KMS-11 (cell line): Measurements from ENCODE around the gene BASP1.

ENCODE experiments used
- H2AFZ ChIP-seq: fragments of 200-600 bp; sonication (generic); 2 replicates; pipeline ENCODE4 v1.6.1; 2016; ENCODE audit warnings: antibody characterized with exemption, mixed run types, low read depth
- H3K27ac ChIP-seq: fragments of 200-600 bp; sonication (generic); 2 replicates; pipeline ENCODE4 v1.6.1; 2016; ENCODE audit warnings: mild to moderate bottlenecking, mixed run types
- H3K27me3 ChIP-seq: fragments of 200-600 bp; sonication (generic); 2 replicates; pipeline ENCODE4 v1.6.1; 2017; ENCODE audit warnings: mild to moderate bottlenecking, low read depth, mixed run types, moderate library complexity; ENCODE audit not compliant: insufficient read depth
- H3K36me3 ChIP-seq: fragments of 200-600 bp; sonication (generic); 2 replicates; pipeline ENCODE4 v1.6.1; 2017; ENCODE audit warnings: mild to moderate bottlenecking, mixed run types; ENCODE audit not compliant: insufficient read depth
- H3K4me1 ChIP-seq: fragments of 200-600 bp; sonication (generic); 2 replicates; pipeline ENCODE4 v1.6.1; 2016; ENCODE audit warnings: mild to moderate bottlenecking, low read depth, mixed run types; ENCODE audit not compliant: poor library complexity, severe bottlenecking
- H3K4me2 ChIP-seq: fragments of 200-600 bp; sonication (generic); 2 replicates; pipeline ENCODE4 v1.7.0; 2016; ENCODE audit warnings: mild to moderate bottlenecking, mixed run types
- H3K4me3 ChIP-seq: fragments of 200-600 bp; sonication (generic); IDR thresholded peaks from 2 replicates; pipeline ENCODE4 v1.6.1; 2017; ENCODE audit warnings: low read depth, low read length, mixed read lengths; ENCODE audit not compliant: insufficient read depth
- H3K79me2 ChIP-seq: fragments of 200-600 bp; sonication (generic); 2 replicates; pipeline ENCODE4 v1.6.1; 2016; ENCODE audit warnings: low read depth, mixed run types; ENCODE audit not compliant: insufficient read depth
- H3K9ac ChIP-seq: fragments of 200-600 bp; sonication (generic); 2 replicates; pipeline ENCODE4 v1.6.1; 2016; ENCODE audit warnings: mild to moderate bottlenecking, mixed run types
- H4K20me1 ChIP-seq: fragments of 200-600 bp; sonication (generic); 2 replicates; pipeline ENCODE4 v1.6.1; 2016; ENCODE audit warnings: mild to moderate bottlenecking, mixed run types; ENCODE audit not compliant: insufficient read depth
- CTCF ChIP-seq: fragments of 200-600 bp; sonication (generic); conservative IDR thresholded peaks from 2 replicates; pipeline ENCODE4 v1.6.1; 2017; ENCODE audit warnings: low read depth, mild to moderate bottlenecking, antibody characterized with exemption, low read length, moderate library complexity, mixed read lengths

BASP1 gene

GRCh38 chr5:17269201-17269600 is 51.8 kb downstream of the BASP1 start:
- H3K36me3 ChIP-seq = no peaks in the 10 kb centered on the region
- no peak overlapping the region for H3K4me3 ChIP-seq
- H3K79me2 ChIP-seq = no peaks in the 10 kb centered on the region; the same call in 1 of the 2 replicates
- H3K4me2 ChIP-seq = no peak overlapping the region
- no peaks in the 10 kb centered on the region for H3K27me3 ChIP-seq
- H3K4me1 ChIP-seq = no peaks in the 10 kb centered on the region
- TF ChIP-seq CTCF = no peak
- no peaks in the 10 kb centered on the region for H4K20me1 ChIP-seq
- no peak overlapping the region for H3K27ac ChIP-seq
- no peak overlapping the region for H3K9ac ChIP-seq
- no peak overlapping the region for H2AFZ ChIP-seq

- H2AFZ ChIP-seq = no peak overlapping the region
- no peaks in the 10 kb centered on the region for H3K4me1 ChIP-seq
- H3K4me2 ChIP-seq = no peak overlapping the region
- H3K4me3 ChIP-seq = no peak overlapping the region
- TF ChIP-seq CTCF = no peak
- no peaks in the 10 kb centered on the region for H3K27me3 ChIP-seq
- no peaks in the 10 kb centered on the region for H4K20me1 ChIP-seq
- H3K9ac ChIP-seq = no peak overlapping the region
- H3K36me3 ChIP-seq = no peaks in the 10 kb centered on the region
- no peaks in the 10 kb centered on the region; the same call in 1 of the 2 replicates for H3K79me2 ChIP-seq
- no peak overlapping the region for H3K27ac ChIP-seq
Observed at GRCh38 chr5:17272111-17272510, 54.7 kb downstream of the BASP1 start.

- Histone ChIP-seq H3K27ac (no peak overlapping the region), H3K36me3 (no peaks in the 10 kb centered on the region), H2AFZ (no peak overlapping the region), H3K4me1 (no peaks in the 10 kb centered on the region), H3K4me2 (no peak overlapping the region), H3K79me2 (no peaks in the 10 kb centered on the region; the same call in 1 of the 2 replicates), H4K20me1 (no peaks in the 10 kb centered on the region), H3K27me3 (no peaks in the 10 kb centered on the region), H3K4me3 (no peak overlapping the region), H3K9ac (no peak overlapping the region)
- TF ChIP-seq CTCF = no peak
Observed at GRCh38 chr5:17275289-17276158, 58.1 kb downstream of the BASP1 start.

GRCh38 chr5:17276445-17276844 is 59.0 kb downstream of the BASP1 start:
- no peak overlapping the region for H2AFZ ChIP-seq
- H3K36me3 ChIP-seq = no peaks in the 10 kb centered on the region
- H3K4me2 ChIP-seq = no peak overlapping the region
- no peak for TF ChIP-seq CTCF
- peaks cover 7% of the 10 kb centered on the region for H3K4me1 ChIP-seq
- no peaks in the 10 kb centered on the region for H3K27me3 ChIP-seq
- H3K4me3 ChIP-seq = no peak overlapping the region
- H4K20me1 ChIP-seq = no peaks in the 10 kb centered on the region
- no peak overlapping the region for H3K9ac ChIP-seq
- H3K79me2 ChIP-seq = no peaks in the 10 kb centered on the region; the same call in 1 of the 2 replicates
- H3K27ac ChIP-seq = no peak overlapping the region
